GM12891 (cell line): ENCODE measurements around the gene OPN1LW.

Experiments used
- DNase-seq: peaks from one replicate; pipeline ENCODE4 v3.0.0; 2011; ENCODE audit warnings: low spot score; ENCODE audit not compliant: insufficient read length
- FAIRE-seq: peaks from 2 replicates; lab custom pipeline; 2011; peaks lifted over from hg19 to GRCh38; lab: Jason Lieb, UNC
- PAX5 ChIP-seq: IDR thresholded peaks from 2 replicates; pipeline ENCODE4 v1.6.1; 2011; ENCODE audit warnings: low read length, moderate library complexity, mild to moderate bottlenecking; ENCODE audit not compliant: insufficient read depth, severe bottlenecking
- POLR2A ChIP-seq: IDR thresholded peaks from 2 replicates; pipeline ENCODE4 v1.6.1; 2011; ENCODE audit warnings: low read depth, low read length, control low read depth
- POLR2AphosphoS5 ChIP-seq: IDR thresholded peaks from 2 replicates; pipeline ENCODE4 v1.6.1; 2011; ENCODE audit warnings: low read depth, low read length, control low read depth
- POU2F2 ChIP-seq: IDR thresholded peaks from 2 replicates; pipeline ENCODE4 v1.6.1; 2011; ENCODE audit warnings: low read depth, mild to moderate bottlenecking, control low read depth, low read length, moderate library complexity
- SPI1 ChIP-seq: IDR thresholded peaks from 2 replicates; pipeline ENCODE4 v1.6.1; 2011; ENCODE audit warnings: low read depth, low read length, control low read depth
- TAF1 ChIP-seq: IDR thresholded peaks from 2 replicates; pipeline ENCODE4 v1.6.1; 2011; ENCODE audit warnings: low read depth, low read length, control low read depth

OPN1LW gene

GRCh38 chrX:154115750-154116149 is 28.3 kb upstream of the OPN1LW start:
- no peak for FAIRE-seq
- TF ChIP-seq POLR2A (no peak), POU2F2 (no peak), PAX5 (no peak), TAF1 (no peak), POLR2AphosphoS5 (no peak), SPI1 (no peak)
- DNase-seq: no peak

DNA sequence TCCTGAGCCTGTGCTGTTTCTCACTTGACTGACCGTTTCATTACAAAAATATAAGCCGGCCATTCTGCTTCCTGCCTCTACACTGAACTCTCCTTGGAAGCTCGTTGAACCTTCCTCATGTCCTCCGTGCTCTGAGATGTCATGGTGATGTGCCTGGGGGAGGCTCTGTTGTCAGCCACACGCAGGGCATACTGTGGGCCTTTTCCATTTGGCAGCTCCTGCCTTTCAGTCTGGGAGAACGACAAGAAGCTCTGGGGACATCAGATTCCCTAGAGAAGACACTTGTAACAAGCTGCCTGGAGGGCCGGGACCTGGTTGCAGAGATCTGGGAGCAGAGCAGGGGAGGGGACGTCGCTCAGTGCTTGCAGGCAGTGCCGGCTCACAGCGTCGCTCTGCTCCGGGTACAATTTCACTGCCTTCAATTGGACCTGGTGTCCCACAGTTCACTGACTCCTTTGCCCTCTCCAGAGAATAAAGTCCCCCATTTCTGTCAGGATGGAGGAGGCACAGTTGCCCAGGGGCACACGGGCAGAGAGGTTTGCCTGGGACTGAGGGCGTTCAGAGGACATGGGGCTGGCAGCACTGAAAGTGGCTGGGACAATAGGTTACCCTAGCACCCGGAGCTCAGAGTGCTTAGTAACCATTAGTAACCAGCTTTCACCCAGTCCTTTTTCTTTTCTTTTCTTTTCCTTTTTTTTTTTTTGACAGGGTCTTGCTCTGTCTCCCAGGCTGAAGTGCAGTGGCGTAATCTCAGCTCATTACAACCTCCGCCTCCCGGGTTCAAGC is 27.4 kb upstream of the OPN1LW start:
- DNase-seq (no peak), FAIRE-seq (no peak)
- TF ChIP-seq POU2F2 (no peak), POLR2AphosphoS5 (no peak), TAF1 (no peak), SPI1 (no peak), PAX5 (no peak), POLR2A (no peak)

GRCh38 chrX:154117566-154117965 is 26.5 kb upstream of the OPN1LW start:
- TF ChIP-seq SPI1 (no peak), TAF1 (no peak), POLR2AphosphoS5 (no peak), PAX5 (no peak), POLR2A (no peak), POU2F2 (no peak)
- DNase-seq (no peak), FAIRE-seq (no peak)

GRCh38 chrX:154120567-154120966 is 23.5 kb upstream of the OPN1LW start:
- FAIRE-seq (no peak), DNase-seq (no peak)
- TF ChIP-seq SPI1: no peak
- no peak for TF ChIP-seq TAF1
- no peak for TF ChIP-seq POLR2AphosphoS5
- no peak for TF ChIP-seq POLR2A
- TF ChIP-seq POU2F2: no peak
- TF ChIP-seq PAX5: no peak

DNA sequence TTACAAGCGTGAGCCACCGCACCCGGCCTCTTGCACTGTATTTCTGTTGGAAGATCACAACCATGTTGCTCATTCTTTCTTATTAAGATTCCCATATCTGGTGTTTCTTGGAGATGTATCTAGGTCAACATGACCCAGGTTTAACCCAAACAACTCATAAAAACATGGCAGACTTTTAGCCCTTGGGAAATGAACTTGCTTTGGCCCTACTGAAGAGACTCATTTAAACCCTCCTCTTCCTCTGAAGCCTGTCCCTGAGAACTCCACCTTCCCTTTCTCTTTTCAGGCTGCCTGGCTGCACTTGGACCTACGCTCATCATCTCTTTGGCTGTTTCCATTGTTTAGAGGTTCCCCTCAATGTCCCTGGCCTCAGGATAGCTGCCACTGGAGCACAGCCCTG is 22.8 kb upstream of the OPN1LW start:
- DNase-seq (no peak), FAIRE-seq (no peak)
- TF ChIP-seq POU2F2: no peak
- TF ChIP-seq SPI1: no peak
- no peak for TF ChIP-seq POLR2A
- no peak for TF ChIP-seq POLR2AphosphoS5
- no peak for TF ChIP-seq TAF1
- no peak for TF ChIP-seq PAX5

GRCh38 chrX:154121961-154122360 is 22.1 kb upstream of the OPN1LW start:
- DNase-seq: no peak
- TF ChIP-seq SPI1 (no peak), POLR2A (no peak), POLR2AphosphoS5 (no peak), PAX5 (no peak), POU2F2 (no peak), TAF1 (no peak)
- FAIRE-seq: no peak

DNA sequence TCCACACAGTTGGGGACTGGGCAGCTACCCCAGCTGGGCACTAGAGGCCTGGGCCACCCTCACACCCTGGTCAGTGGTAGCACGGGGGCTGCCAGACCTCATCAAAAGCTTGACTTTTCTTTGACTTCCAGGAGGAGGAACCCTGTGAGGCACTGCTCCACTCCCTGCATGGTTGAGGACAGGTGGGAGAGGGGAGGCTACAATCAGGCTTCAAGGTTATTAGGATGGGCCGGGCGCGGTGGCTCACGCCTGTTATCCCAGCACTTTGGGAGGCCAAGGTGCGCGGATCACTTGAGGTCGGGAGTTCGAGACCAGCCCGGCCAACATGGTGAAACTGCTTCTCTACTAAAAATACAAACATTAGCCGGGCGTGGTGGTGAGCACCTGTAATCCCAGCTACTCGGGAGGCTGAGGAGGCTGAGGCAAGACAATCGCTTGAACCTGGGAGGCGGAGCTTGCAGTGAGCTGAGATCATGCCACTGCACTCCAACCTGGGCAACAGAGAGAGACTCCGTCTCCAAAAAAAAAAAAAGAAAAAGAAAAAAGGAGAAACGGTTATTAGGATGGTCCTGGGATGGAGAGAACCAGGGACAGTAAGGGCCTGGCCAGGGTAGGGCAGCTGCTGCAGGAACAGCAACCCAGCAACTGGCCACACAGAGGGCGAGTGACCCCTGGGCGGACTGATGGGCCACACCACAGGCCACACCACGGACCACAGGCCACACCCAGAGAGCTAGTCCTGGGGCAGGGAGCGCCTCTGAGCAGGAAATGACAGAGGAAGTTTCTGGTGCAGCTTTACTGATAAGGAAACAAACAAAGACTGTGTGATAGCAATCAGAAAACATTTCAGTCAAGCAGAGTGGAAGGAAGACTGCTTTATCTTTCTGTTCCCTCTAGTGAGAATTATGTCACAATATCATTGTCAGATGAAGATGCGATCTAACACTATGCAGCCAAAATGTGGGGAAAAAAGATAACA is 20.5 kb upstream of the OPN1LW start:
- TF ChIP-seq PAX5: no peak
- no peak for TF ChIP-seq TAF1
- no peak for TF ChIP-seq POLR2A
- no peak for TF ChIP-seq SPI1
- no peak for TF ChIP-seq POU2F2
- TF ChIP-seq POLR2AphosphoS5: no peak
- FAIRE-seq: no peak
- DNase-seq: no peak

DNA sequence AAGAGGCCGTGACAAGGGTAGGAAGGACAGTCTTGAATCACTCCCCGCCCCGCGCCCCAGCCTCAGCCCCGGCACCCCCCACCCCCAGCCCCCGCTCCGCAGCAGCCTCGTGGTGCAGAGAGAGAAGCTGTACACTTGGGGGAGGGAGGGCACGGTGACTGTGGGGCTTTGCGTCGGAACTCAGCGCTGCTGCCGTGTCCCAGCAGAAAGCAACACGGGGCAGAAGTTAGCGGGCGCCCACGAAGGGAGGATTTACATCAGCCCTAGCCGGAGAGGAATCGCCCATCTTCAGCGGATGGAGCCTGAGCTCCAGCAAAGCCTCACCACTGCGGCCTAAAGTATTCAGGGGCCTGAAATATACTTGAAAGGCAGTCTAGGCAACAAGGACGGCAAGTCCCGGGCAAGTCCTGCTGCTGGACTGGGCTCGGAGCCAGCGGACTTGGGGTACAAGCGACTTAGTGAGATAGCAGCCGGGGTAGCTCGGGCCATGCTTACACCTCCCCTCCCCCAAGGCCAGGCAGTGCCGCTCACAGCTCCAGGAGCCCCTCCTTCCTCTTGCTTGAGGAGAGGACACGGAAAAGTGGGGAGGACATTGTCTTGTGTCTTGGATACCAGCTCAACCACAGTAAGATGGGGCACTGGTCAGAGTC is 18.5 kb upstream of the OPN1LW start:
- DNase-seq: no peak
- TF ChIP-seq PAX5: no peak
- no peak for TF ChIP-seq TAF1
- no peak for TF ChIP-seq SPI1
- no peak for TF ChIP-seq POU2F2
- TF ChIP-seq POLR2AphosphoS5: no peak
- TF ChIP-seq POLR2A: no peak
- no peak for FAIRE-seq

GRCh38 chrX:154126101-154126500 is 17.9 kb upstream of the OPN1LW start:
- FAIRE-seq (no peak), DNase-seq (no peak)
- TF ChIP-seq PAX5 (no peak), TAF1 (no peak), POU2F2 (no peak), POLR2A (no peak)

DNA sequence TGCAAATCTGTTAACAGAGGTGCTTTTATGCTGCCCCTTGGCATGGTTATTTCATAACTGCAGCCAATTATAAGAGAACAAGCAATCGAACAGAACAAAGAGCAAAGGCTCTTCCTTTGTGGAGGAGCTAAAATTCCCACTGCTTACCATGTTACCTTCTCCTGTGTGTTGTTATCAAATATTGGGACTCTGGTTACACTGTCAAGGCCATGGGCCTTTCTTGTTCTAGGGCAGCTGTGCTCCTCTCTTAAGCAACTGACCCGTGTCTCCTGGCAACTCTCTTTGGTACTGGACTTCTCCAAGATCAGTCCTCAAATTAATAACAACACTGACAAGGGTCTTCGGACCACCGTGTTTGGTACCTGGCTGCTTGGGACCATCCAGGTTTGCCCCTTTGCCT is 12.1 kb upstream of the OPN1LW start:
- no peak for DNase-seq
- no peak for TF ChIP-seq PAX5
- TF ChIP-seq POLR2A: no peak
- TF ChIP-seq POLR2AphosphoS5: no peak
- TF ChIP-seq POU2F2: no peak
- no peak for TF ChIP-seq SPI1
- no peak for TF ChIP-seq TAF1
- no peak for FAIRE-seq
